H9 (cell line): Measurements from ENCODE around the gene SSBP1. TPM values are rescaled to one million over a fixed set of nuclear protein-coding genes. Genes with fewer than 3 reads are reported as not detected.

ENCODE experiments used
- DNase-seq: peaks from one replicate; pipeline ENCODE4 v3.0.0-alpha.2; 2017
- H2AFZ ChIP-seq: one replicate; pipeline ENCODE4 v1.6.1; 2013; ENCODE audit warnings: mild to moderate bottlenecking, low read length, control low read depth, moderate library complexity
- H2AK5ac ChIP-seq: 2 replicates; pipeline ENCODE4 v1.6.1; 2013; ENCODE audit warnings: low read length, control low read depth, mixed read lengths; ENCODE audit not compliant: insufficient read length
- H2BK120ac ChIP-seq: one replicate; pipeline ENCODE4 v1.6.1; 2013; ENCODE audit warnings: low read depth, mild to moderate bottlenecking, low read length, control low read depth, inconsistent platforms; ENCODE audit not compliant: poor library complexity, severe bottlenecking
- H2BK12ac ChIP-seq: 2 replicates; pipeline ENCODE4 v1.6.1; 2013; ENCODE audit warnings: low read length, control low read depth, mixed read lengths, low read depth; ENCODE audit not compliant: insufficient read length
- H2BK15ac ChIP-seq: 2 replicates; pipeline ENCODE4 v1.6.1; 2013; ENCODE audit warnings: low read depth, low read length, control low read depth
- H2BK20ac ChIP-seq: one replicate; pipeline ENCODE4 v1.6.1; 2013; ENCODE audit warnings: low read depth, mild to moderate bottlenecking, low read length, control low read depth, inconsistent platforms; ENCODE audit not compliant: poor library complexity, severe bottlenecking
- H2BK5ac ChIP-seq: 2 replicates; pipeline ENCODE4 v1.6.1; 2013; ENCODE audit warnings: low read length, control low read depth, mixed read lengths; ENCODE audit not compliant: insufficient read length
- H3K14ac ChIP-seq: 2 replicates; pipeline ENCODE4 v1.6.1; 2013; ENCODE audit warnings: low read length, control low read depth; ENCODE audit not compliant: insufficient read depth
- H3K18ac ChIP-seq: 2 replicates; pipeline ENCODE4 v1.6.1; 2013; ENCODE audit warnings: low read depth, mild to moderate bottlenecking, mixed read lengths, low read length, control low read depth; ENCODE audit not compliant: insufficient read length
- H3K23ac ChIP-seq: 2 replicates; pipeline ENCODE4 v1.6.1; 2013; ENCODE audit warnings: low read length, control low read depth, mixed read lengths, low read depth; ENCODE audit not compliant: insufficient read length
- H3K23me2 ChIP-seq: 2 replicates; pipeline ENCODE4 v1.6.1; 2013; ENCODE audit warnings: low read depth, mild to moderate bottlenecking, mixed read lengths, low read length, control low read depth; ENCODE audit not compliant: insufficient read length, poor library complexity, severe bottlenecking
- H3K27ac ChIP-seq: 2 replicates; pipeline ENCODE4 v1.5.1; 2013; ENCODE audit warnings: low read length, control low read depth, mixed read lengths, low read depth; ENCODE audit not compliant: insufficient read length
- H3K27me3 ChIP-seq: 2 replicates; pipeline ENCODE4 v1.6.1; 2013; ENCODE audit warnings: low read length, control low read depth, inconsistent platforms; ENCODE audit not compliant: insufficient read depth
- H3K4ac ChIP-seq: 2 replicates; pipeline ENCODE4 v1.6.1; 2013; ENCODE audit warnings: low read depth, mild to moderate bottlenecking, control low read depth, inconsistent platforms, low read length, moderate library complexity
- H3K4me1 ChIP-seq: 2 replicates; pipeline ENCODE4 v1.6.1; 2013; ENCODE audit warnings: low read length, control low read depth, inconsistent platforms; ENCODE audit not compliant: insufficient read depth
- H3K4me2 ChIP-seq: 2 replicates; pipeline ENCODE4 v1.6.1; 2013; ENCODE audit warnings: low read length, control low read depth, mixed read lengths; ENCODE audit not compliant: insufficient read length, insufficient read depth
- H3K56ac ChIP-seq: 2 replicates; pipeline ENCODE4 v1.6.1; 2013; ENCODE audit warnings: low read depth, mild to moderate bottlenecking, mixed read lengths, low read length, control low read depth; ENCODE audit not compliant: insufficient read length
- H3K79me1 ChIP-seq: 2 replicates; pipeline ENCODE4 v1.6.1; 2013; ENCODE audit warnings: low read depth, mild to moderate bottlenecking, moderate library complexity, low read length, control low read depth, inconsistent platforms; ENCODE audit not compliant: insufficient read depth, poor library complexity, severe bottlenecking
- H3K79me2 ChIP-seq: 2 replicates; pipeline ENCODE4 v1.6.1; 2013; ENCODE audit warnings: low read length, control low read depth, inconsistent platforms; ENCODE audit not compliant: insufficient read depth
- H3K9ac ChIP-seq: 2 replicates; pipeline ENCODE4 v1.6.1; 2013; ENCODE audit warnings: low read length, control low read depth, mixed read lengths; ENCODE audit not compliant: insufficient read length; ENCODE audit errors: extremely low read depth
- H3K9me3 ChIP-seq: one replicate; pipeline ENCODE4 v1.6.1; 2013; ENCODE audit warnings: low read depth, low read length, inconsistent platforms; ENCODE audit not compliant: control insufficient read depth
- H3T11ph ChIP-seq: one replicate; pipeline ENCODE4 v1.6.1; 2013; ENCODE audit warnings: mild to moderate bottlenecking, low read length, control low read depth, inconsistent platforms
- H4K20me1 ChIP-seq: one replicate; pipeline ENCODE4 v1.6.1; 2013; ENCODE audit not compliant: control insufficient read depth, insufficient read length, insufficient read depth
- H4K5ac ChIP-seq: 2 replicates; pipeline ENCODE4 v1.6.1; 2013; ENCODE audit warnings: low read depth, mild to moderate bottlenecking, mixed read lengths, low read length, control low read depth; ENCODE audit not compliant: insufficient read length
- H4K8ac ChIP-seq: replicated peaks from 2 replicates; pipeline ENCODE4 v1.6.1; 2013; ENCODE audit warnings: low read length, control low read depth, mixed read lengths, low read depth; ENCODE audit not compliant: insufficient read length
- H4K91ac ChIP-seq: 2 replicates; pipeline ENCODE4 v1.6.1; 2013; ENCODE audit warnings: low read depth, mild to moderate bottlenecking, moderate library complexity, mixed read lengths, low read length, control low read depth; ENCODE audit not compliant: insufficient read length
- H3K27ac Mint-ChIP-seq, 3 experiments: 2 replicates in 2 of 3; 3 replicates in 1 of 3; pipeline ENCODE4 v1.8.0; 2020 to 2021; ENCODE audit warnings: mixed read lengths in 3 of 3, mild to moderate bottlenecking in 1 of 3, moderate library complexity in 1 of 3
- H3K27me3 Mint-ChIP-seq: 2 replicates; pipeline ENCODE4 v1.8.0; 2021; ENCODE audit warnings: low read depth, mild to moderate bottlenecking, moderate library complexity, mixed read lengths
- H3K36me3 Mint-ChIP-seq, 3 experiments: 2 replicates in 2 of 3; 3 replicates in 1 of 3; pipeline ENCODE4 v1.8.0; 2020 to 2021; ENCODE audit warnings: low read depth in 3 of 3, mixed read lengths in 3 of 3; ENCODE audit not compliant: insufficient read depth in 1 of 3
- H3K4me1 Mint-ChIP-seq, 2 experiments: 2 replicates each; pipeline ENCODE4 v1.8.0; 2020; ENCODE audit warnings: mixed read lengths in 2 of 2
- H3K4me3 Mint-ChIP-seq, 2 experiments: 2 replicates in 1 of 2; 3 replicates in 1 of 2; pipeline ENCODE4 v1.8.0; 2020 to 2021; ENCODE audit warnings: mild to moderate bottlenecking in 2 of 2, mixed read lengths in 2 of 2, moderate library complexity in 1 of 2
- H3K9me3 Mint-ChIP-seq, 2 experiments: 2 replicates in 1 of 2; 3 replicates in 1 of 2; pipeline ENCODE4 v1.8.0; 2020; ENCODE audit warnings: mild to moderate bottlenecking in 2 of 2, mixed read lengths in 2 of 2, moderate library complexity in 1 of 2
- WGBS: extraction: QIAGEN DNeasy Blood & Tissue Kit; methylation state at CpG from one replicate; pipeline ENCODE4 v1.1.7; 2013; ENCODE audit warnings: missing lambda C conversion rate, low lambda C conversion rate, mixed read lengths; ENCODE audit not compliant: insufficient read length; ENCODE audit errors: extremely low coverage; 5-methylcytosine and 5-hydroxymethylcytosine counted together
- total RNA-seq: library from RNA; stranded (reverse); gene quantifications from 2 replicates; pipeline ENCODE4 v1.2.1, GENCODE V29; 2021
- TF ChIP-seq, protein P1 (sequence below): fragments of 200-600 bp; sonication (generic); conservative IDR thresholded peaks from 3 replicates; pipeline ENCODE4 v1.8.0; 2021; ENCODE audit warnings: antibody characterized with exemption, mild to moderate bottlenecking

SSBP1 gene
- total RNA-seq, 1 experiment from 2014 or later = 266 TPM

- Mint-ChIP-seq H3K27ac (peak overlapping the region in 1 of 3 experiments; percentile 11; a peak in 2 of 7 replicates), H3K4me1 (peaks cover 64 to 66% of the 10 kb centered on the region in 2 experiments), H3K4me3 (no peak overlapping the region), H3K36me3 (0 out of 7 replicates have a peak, but pooled peaks cover 0 to 3% (median 0%) of the 10 kb centered on the region in 3 experiments), H3K9me3 (no peaks in the 10 kb centered on the region), H3K27me3 (peaks cover 2% of the 10 kb centered on the region)
- Histone ChIP-seq H2BK15ac (no peak overlapping the region), H3K23ac (no peak overlapping the region), H3K9me3 (no peaks in the 10 kb centered on the region), H3K14ac (no peak overlapping the region), H2BK20ac (no peak overlapping the region), H2AFZ (no peak overlapping the region), H3K18ac (no peak overlapping the region), H4K5ac (no peak overlapping the region), H2AK5ac (no peak overlapping the region), H2BK12ac (no peak overlapping the region), H3K79me1 (peaks cover 3% of the 10 kb centered on the region), H4K20me1 (no peaks in the 10 kb centered on the region), H2BK120ac (no peak overlapping the region), H3K4ac (no peak overlapping the region), H2BK5ac (no peak overlapping the region), H3K27me3 (no peaks in the 10 kb centered on the region), H3K4me1 (peaks cover 5% of the 10 kb centered on the region), H3K9ac (no peak overlapping the region), H3K4me2 (no peak overlapping the region), H3K27ac (no peak overlapping the region), H3K23me2 (peaks cover 5% of the 10 kb centered on the region), H3T11ph (no peak overlapping the region), H4K91ac (no peak overlapping the region), H4K8ac (no peak overlapping the region), H3K79me2 (no peaks in the 10 kb centered on the region), H3K56ac (no peak overlapping the region)
- TF ChIP-seq, protein P1, sequence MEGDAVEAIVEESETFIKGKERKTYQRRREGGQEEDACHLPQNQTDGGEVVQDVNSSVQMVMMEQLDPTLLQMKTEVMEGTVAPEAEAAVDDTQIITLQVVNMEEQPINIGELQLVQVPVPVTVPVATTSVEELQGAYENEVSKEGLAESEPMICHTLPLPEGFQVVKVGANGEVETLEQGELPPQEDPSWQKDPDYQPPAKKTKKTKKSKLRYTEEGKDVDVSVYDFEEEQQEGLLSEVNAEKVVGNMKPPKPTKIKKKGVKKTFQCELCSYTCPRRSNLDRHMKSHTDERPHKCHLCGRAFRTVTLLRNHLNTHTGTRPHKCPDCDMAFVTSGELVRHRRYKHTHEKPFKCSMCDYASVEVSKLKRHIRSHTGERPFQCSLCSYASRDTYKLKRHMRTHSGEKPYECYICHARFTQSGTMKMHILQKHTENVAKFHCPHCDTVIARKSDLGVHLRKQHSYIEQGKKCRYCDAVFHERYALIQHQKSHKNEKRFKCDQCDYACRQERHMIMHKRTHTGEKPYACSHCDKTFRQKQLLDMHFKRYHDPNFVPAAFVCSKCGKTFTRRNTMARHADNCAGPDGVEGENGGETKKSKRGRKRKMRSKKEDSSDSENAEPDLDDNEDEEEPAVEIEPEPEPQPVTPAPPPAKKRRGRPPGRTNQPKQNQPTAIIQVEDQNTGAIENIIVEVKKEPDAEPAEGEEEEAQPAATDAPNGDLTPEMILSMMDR = no peak
- no CpG with 5 or more reads among the region's 2 CpGs for WGBS
- no peak for DNase-seq
These were observed 41.8 kb upstream of the SSBP1 start for GRCh38 chr7:141696348-141696747.
